IMR-90 (cell line): ENCODE data around the gene DNM2. TPM values are rescaled to one million over a fixed set of nuclear protein-coding genes. Genes with fewer than 3 reads are reported as not detected.

ENCODE experiments used
- ATAC-seq: fragments of 200-7000 bp; cut with Tn5 transposase; 2 replicates; pipeline ENCODE4 v1.9.1; 2020; ENCODE audit warnings: low read depth, mild to moderate bottlenecking, moderate library complexity
- BruUV-seq: library from RNA; stranded (reverse); fragments of 400-500 nt; replicated peaks from 2 replicates; lab custom pipeline; 2021; lab: Mats Ljungman, UMichigan
- CTCF ChIA-PET: fragments of 300-600 bp; formaldehyde crosslinking; extraction: SDS; loops from one replicate; lab custom pipeline; 2021; ENCODE audit warnings: antibody characterized with exemption; lab: Yijun Ruan, JAX
- POLR2A ChIA-PET: fragments of 300-600 bp; sonication (Branson Sonifier 250); formaldehyde crosslinking; loops from one replicate; lab custom pipeline; 2022; ENCODE audit warnings: antibody characterized with exemption; ENCODE audit not compliant: unreplicated experiment; lab: Charles Lee
- DNase-seq: peaks from one replicate; pipeline ENCODE4 v3.0.0; 2013
- H2AFZ ChIP-seq: replicated peaks from 2 replicates; pipeline ENCODE3; 2013; ENCODE audit warnings: low read length, mild to moderate bottlenecking; ENCODE audit not compliant: poor library complexity
- H2AK5ac ChIP-seq: 2 replicates; pipeline ENCODE4 v1.6.1; 2013; ENCODE audit warnings: low read depth, low read length, inconsistent platforms
- H2AK9ac ChIP-seq: replicated peaks from 2 replicates; pipeline ENCODE3; 2013; ENCODE audit warnings: mild to moderate bottlenecking, low read depth, low read length, moderate library complexity; ENCODE audit not compliant: poor library complexity
- H2BK120ac ChIP-seq: 2 replicates; pipeline ENCODE4 v1.6.1; 2013; ENCODE audit warnings: low read depth, low read length, inconsistent platforms
- H2BK15ac ChIP-seq: 3 replicates; pipeline ENCODE4 v1.6.1; 2013; ENCODE audit warnings: low read depth, low read length, inconsistent platforms
- H2BK20ac ChIP-seq: 2 replicates; pipeline ENCODE4 v1.6.1; 2013; ENCODE audit warnings: low read depth, mild to moderate bottlenecking, inconsistent platforms, low read length, moderate library complexity
- H2BK5ac ChIP-seq: 2 replicates; pipeline ENCODE4 v1.6.1; 2013; ENCODE audit warnings: mild to moderate bottlenecking, low read depth, low read length, inconsistent platforms; ENCODE audit not compliant: poor library complexity, severe bottlenecking
- H3K14ac ChIP-seq: replicated peaks from 2 replicates; pipeline ENCODE4 v1.6.1; 2013; ENCODE audit warnings: low read depth, low read length, inconsistent platforms
- H3K18ac ChIP-seq: 2 replicates; pipeline ENCODE4 v1.6.1; 2013; ENCODE audit warnings: low read depth, low read length, control low read depth
- H3K23ac ChIP-seq: 2 replicates; pipeline ENCODE4 v1.6.1; 2013; ENCODE audit warnings: low read depth, low read length, inconsistent platforms
- H3K27ac ChIP-seq: 2 replicates; pipeline ENCODE4 v1.5.1; 2013; ENCODE audit warnings: mild to moderate bottlenecking, control low read depth, low read length; ENCODE audit not compliant: insufficient read depth
- H3K27me3 ChIP-seq: 2 replicates; pipeline ENCODE4 v1.6.1; 2013; ENCODE audit warnings: low read length; ENCODE audit not compliant: control insufficient read depth, insufficient read depth
- H3K36me3 ChIP-seq: 2 replicates; pipeline ENCODE4 v1.6.1; 2013; ENCODE audit warnings: low read length, mixed read lengths; ENCODE audit not compliant: control insufficient read depth, insufficient read depth
- H3K4ac ChIP-seq: 2 replicates; pipeline ENCODE4 v1.6.1; 2013; ENCODE audit warnings: low read depth, low read length, inconsistent platforms
- H3K4me1 ChIP-seq: 2 replicates; pipeline ENCODE4 v1.6.1; 2013; ENCODE audit warnings: low read length, mixed read lengths; ENCODE audit not compliant: control insufficient read depth, insufficient read depth
- H3K4me2 ChIP-seq: 2 replicates; pipeline ENCODE4 v1.6.1; 2013; ENCODE audit warnings: low read depth, mild to moderate bottlenecking, control low read depth, low read length, moderate library complexity
- H3K4me3 ChIP-seq: 2 replicates; pipeline ENCODE4 v1.5.1; 2013; ENCODE audit warnings: low read depth, mild to moderate bottlenecking, control low read depth, low read length, moderate library complexity; ENCODE audit not compliant: insufficient read depth
- H3K56ac ChIP-seq: 2 replicates; pipeline ENCODE4 v1.6.1; 2013; ENCODE audit warnings: low read length, inconsistent platforms; ENCODE audit not compliant: insufficient read depth; ENCODE audit errors: extremely low read depth
- H3K79me1 ChIP-seq, 2 experiments: 2 replicates each; pipeline ENCODE4 v1.6.1; 2013; ENCODE audit warnings: low read length in 2 of 2, inconsistent platforms in 1 of 2, low read depth in 1 of 2
- H3K9ac ChIP-seq: 2 replicates; pipeline ENCODE4 v1.6.1; 2013; ENCODE audit warnings: low read depth, low read length, control low read depth
- H3K9me1 ChIP-seq: 2 replicates; pipeline ENCODE4 v1.6.1; 2013; ENCODE audit warnings: low read length, inconsistent platforms; ENCODE audit not compliant: insufficient read depth
- H3K9me3 ChIP-seq: 2 replicates; pipeline ENCODE4 v1.6.1; 2013; ENCODE audit warnings: low read length; ENCODE audit not compliant: control insufficient read depth, insufficient read depth
- H4K20me1 ChIP-seq: 2 replicates; pipeline ENCODE4 v1.6.1; 2013; ENCODE audit warnings: low read length, inconsistent platforms; ENCODE audit not compliant: insufficient read depth
- H4K5ac ChIP-seq: 2 replicates; pipeline ENCODE4 v1.6.1; 2013; ENCODE audit warnings: mild to moderate bottlenecking, low read depth, low read length, control low read depth
- H4K8ac ChIP-seq, 2 experiments: 2 replicates each; pipeline ENCODE4 v1.6.1; 2013; ENCODE audit warnings: low read depth in 2 of 2, low read length in 2 of 2, control low read depth in 1 of 2, inconsistent platforms in 1 of 2
- H4K91ac ChIP-seq: 2 replicates; pipeline ENCODE4 v1.6.1; 2013; ENCODE audit warnings: low read depth, low read length, inconsistent platforms; ENCODE audit not compliant: insufficient read depth
- BHLHE40 ChIP-seq: fragments of 150-350 bp; IDR thresholded peaks from 2 replicates; pipeline ENCODE4 v1.6.1; 2016; ENCODE audit warnings: mild to moderate bottlenecking, low read depth, low read length
- CEBPB ChIP-seq: IDR thresholded peaks from 2 replicates; pipeline ENCODE4 v1.6.1; 2012; ENCODE audit warnings: low read depth, low read length, improper control_type of control experiment
- CHD1 ChIP-seq: IDR thresholded peaks from 2 replicates; pipeline ENCODE4 v1.6.1; 2012; ENCODE audit warnings: low read depth, low read length, improper control_type of control experiment
- ELK1 ChIP-seq: fragments of 150-350 bp; IDR thresholded peaks from 2 replicates; pipeline ENCODE4 v1.6.1; 2016; ENCODE audit warnings: low read depth, mild to moderate bottlenecking, low read length, moderate library complexity, borderline replicate concordance
- FOS ChIP-seq: fragments of 150-350 bp; IDR thresholded peaks from 2 replicates; pipeline ENCODE4 v1.6.1; 2016; ENCODE audit warnings: low read depth, low read length
- MAFK ChIP-seq: IDR thresholded peaks from 2 replicates; pipeline ENCODE4 v1.6.1; 2012; ENCODE audit warnings: low read depth, low read length, improper control_type of control experiment
- MAZ ChIP-seq: IDR thresholded peaks from 2 replicates; pipeline ENCODE4 v1.6.1; 2012; ENCODE audit warnings: low read depth, mild to moderate bottlenecking, low read length, improper control_type of control experiment, moderate library complexity, borderline replicate concordance
- MXI1 ChIP-seq: IDR thresholded peaks from 2 replicates; pipeline ENCODE4 v1.6.1; 2012; ENCODE audit warnings: low read depth, mild to moderate bottlenecking, low read length, moderate library complexity, borderline replicate concordance
- NFE2L2 ChIP-seq: fragments of 150-350 bp; IDR thresholded peaks from 2 replicates; pipeline ENCODE4 v1.6.1; 2016; ENCODE audit warnings: low read depth, mild to moderate bottlenecking, low read length
- POLR2A ChIP-seq: IDR thresholded peaks from 2 replicates; pipeline ENCODE4 v1.6.1; 2012; ENCODE audit warnings: mild to moderate bottlenecking, low read depth, low read length
- RAD21 ChIP-seq: IDR thresholded peaks from 2 replicates; pipeline ENCODE4 v1.6.1; 2012; ENCODE audit warnings: low read length, improper control_type of control experiment
- RCOR1 ChIP-seq: IDR thresholded peaks from 2 replicates; pipeline ENCODE4 v1.6.1; 2012; ENCODE audit warnings: mild to moderate bottlenecking, low read length, improper control_type of control experiment; ENCODE audit not compliant: insufficient replicate concordance
- RFX5 ChIP-seq: IDR thresholded peaks from 2 replicates; pipeline ENCODE4 v1.8.0; 2012; ENCODE audit warnings: low read depth, mild to moderate bottlenecking, low read length, moderate library complexity
- SMC3 ChIP-seq: fragments of 150-350 bp; IDR thresholded peaks from 2 replicates; pipeline ENCODE4 v1.6.1; 2016; ENCODE audit warnings: low read depth, mild to moderate bottlenecking, antibody characterized with exemption, low read length, moderate library complexity
- USF2 ChIP-seq: fragments of 150-350 bp; IDR thresholded peaks from 2 replicates; pipeline ENCODE4 v1.6.1; 2017; ENCODE audit warnings: mild to moderate bottlenecking, antibody characterized with exemption, low read length, low read depth
- WGBS, 2 experiments: methylation state at CpG; one replicate each; pipeline versions ENCODE4 v1.1.5 to v1.1.7; 2013; ENCODE audit warnings: missing lambda C conversion rate in 2 of 2; ENCODE audit not compliant: insufficient read length in 1 of 2; ENCODE audit errors: extremely low coverage in 2 of 2; 5-methylcytosine and 5-hydroxymethylcytosine counted together
- dilution Hi-C: fragments of 300-500 bp; cut with HindIII; formaldehyde crosslinking; loops from one replicate; pipeline ENCODE4 v1.14.3; 2018; ENCODE audit warnings: low sequenced_read_pairs; ENCODE audit not compliant: unreplicated experiment
- in situ Hi-C: fragments of 300-500 bp; cut with MboI; formaldehyde crosslinking; loops from 3 replicates; pipeline ENCODE4 v1.14.3; 2019; ENCODE audit warnings: low sequenced_read_pairs, inconsistent platforms, mixed read lengths
- intact Hi-C: fragments of 100-400 bp; cut with micrococcal nuclease; formaldehyde crosslinking; loops from 2 replicates; pipeline ENCODE4 v1.10.0; 2022
- polyA plus RNA-seq, 3 experiments: library from polyadenylated mRNA; depleted of rRNA; stranded (reverse); fragments of >200 nt; gene quantifications; 2 replicates each; pipeline ENCODE4 v1.2.3, GENCODE V29; 2012; ENCODE audit warnings: low replicate concordance in 1 of 3
- total RNA-seq: library from RNA; depleted of rRNA; stranded (reverse); fragments of >200 nt; gene quantifications from 2 replicates; pipeline ENCODE4 v1.2.3, GENCODE V29; 2012
- TF ChIP-seq, protein P1 (sequence below): conservative IDR thresholded peaks from 2 replicates; pipeline ENCODE4 v1.5.1; 2012; ENCODE audit warnings: mild to moderate bottlenecking, low read depth, low read length, improper control_type of control experiment

The DNM2 gene
- total and polyA plus RNA-seq, 2 of the 4 experiments (the other 2 are of a cell fraction): 55.6 to 74.2 TPM

DNA sequence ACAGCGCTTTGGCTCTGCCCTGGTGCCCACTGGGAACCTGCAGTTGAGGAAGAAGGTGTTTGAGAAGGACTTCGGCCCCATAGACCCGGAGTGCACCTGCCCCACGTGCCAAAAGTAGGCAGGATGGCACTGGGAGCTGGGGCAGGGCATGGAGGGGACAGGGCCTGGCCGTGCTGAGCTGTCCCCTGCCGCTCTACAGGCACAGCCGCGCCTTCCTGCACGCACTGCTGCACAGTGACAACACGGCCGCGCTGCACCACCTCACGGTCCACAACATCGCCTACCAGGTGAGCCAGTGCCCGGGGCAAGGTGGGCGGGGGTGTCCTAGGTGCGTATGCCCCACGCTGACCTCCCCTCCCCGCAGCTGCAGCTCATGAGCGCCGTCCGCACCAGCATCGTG is 5.1 kb upstream of the DNM2 start:
- POLR2A ChIA-PET: no interaction called here
- intact Hi-C loops: loop anchor here (10.0 kb wide), 1 partner anchor 62 kb away; no protein-coding TSS in a partner anchor
- 95% methylated on average over 10 of the region's 23 CpGs; no CpG with 5 or more reads in 1 of the 2 experiments for WGBS, 2 experiments

More for the DNA sequence above, 5.1 kb upstream of the DNM2 start:
- Histone ChIP-seq H3K14ac (no peak overlapping the region), H3K27me3 (no peaks in the 10 kb centered on the region), H3K9ac (no peak overlapping the region), H3K18ac (no peak overlapping the region), H4K5ac (no peak overlapping the region), H3K4me2 (no peak overlapping the region), H3K27ac (no peak overlapping the region), H3K4me1 (no peaks in the 10 kb centered on the region), H3K9me3 (no peaks in the 10 kb centered on the region), H4K91ac (no peak overlapping the region), H3K4me3 (no peak overlapping the region), H2BK15ac (no peak overlapping the region), H2AK9ac (no peak overlapping the region), H3K4ac (no peak overlapping the region), H3K56ac (no peak overlapping the region), H2BK5ac (no peak overlapping the region), H2AFZ (no peak overlapping the region), H3K79me1 (no peaks in the 10 kb centered on the region), H4K20me1 (no peaks in the 10 kb centered on the region), H4K8ac (no peak overlapping the region), H2BK20ac (no peak overlapping the region), H2AK5ac (no peak overlapping the region), H2BK120ac (no peak overlapping the region), H3K36me3 (peaks cover 10% of the 10 kb centered on the region), H3K23ac (no peak overlapping the region), H3K9me1 (no peaks in the 10 kb centered on the region)
- no peak for TF ChIP-seq ELK1
- no peak for TF ChIP-seq POLR2A
- TF ChIP-seq MXI1: no peak
- TF ChIP-seq, protein P1, sequence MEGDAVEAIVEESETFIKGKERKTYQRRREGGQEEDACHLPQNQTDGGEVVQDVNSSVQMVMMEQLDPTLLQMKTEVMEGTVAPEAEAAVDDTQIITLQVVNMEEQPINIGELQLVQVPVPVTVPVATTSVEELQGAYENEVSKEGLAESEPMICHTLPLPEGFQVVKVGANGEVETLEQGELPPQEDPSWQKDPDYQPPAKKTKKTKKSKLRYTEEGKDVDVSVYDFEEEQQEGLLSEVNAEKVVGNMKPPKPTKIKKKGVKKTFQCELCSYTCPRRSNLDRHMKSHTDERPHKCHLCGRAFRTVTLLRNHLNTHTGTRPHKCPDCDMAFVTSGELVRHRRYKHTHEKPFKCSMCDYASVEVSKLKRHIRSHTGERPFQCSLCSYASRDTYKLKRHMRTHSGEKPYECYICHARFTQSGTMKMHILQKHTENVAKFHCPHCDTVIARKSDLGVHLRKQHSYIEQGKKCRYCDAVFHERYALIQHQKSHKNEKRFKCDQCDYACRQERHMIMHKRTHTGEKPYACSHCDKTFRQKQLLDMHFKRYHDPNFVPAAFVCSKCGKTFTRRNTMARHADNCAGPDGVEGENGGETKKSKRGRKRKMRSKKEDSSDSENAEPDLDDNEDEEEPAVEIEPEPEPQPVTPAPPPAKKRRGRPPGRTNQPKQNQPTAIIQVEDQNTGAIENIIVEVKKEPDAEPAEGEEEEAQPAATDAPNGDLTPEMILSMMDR: no peak
- TF ChIP-seq MAFK: no peak
- TF ChIP-seq USF2: no peak
- no peak for TF ChIP-seq CEBPB
- no peak for TF ChIP-seq MAZ
- no peak for TF ChIP-seq NFE2L2
- no peak for TF ChIP-seq FOS
- no peak for TF ChIP-seq BHLHE40
- no peak for TF ChIP-seq CHD1
- no peak for TF ChIP-seq SMC3
- no peak for TF ChIP-seq RAD21
- TF ChIP-seq RFX5: no peak
- no peak for TF ChIP-seq RCOR1
- DNase-seq: no peak
- dilution Hi-C loops (no loop called here), in situ Hi-C loops (no loop called here)
- no TSS peak for BruUV-seq
- CTCF ChIA-PET: no interaction called here
- no peak for ATAC-seq
